ENCODE measurements around the gene ZC3H12D.
"Not testable (repeated sequence)": the region's sequence is repeated elsewhere in the genome, so short reads cannot be mapped to it uniquely, and the experiment has no call there.

Gene ZC3H12D

DNA sequence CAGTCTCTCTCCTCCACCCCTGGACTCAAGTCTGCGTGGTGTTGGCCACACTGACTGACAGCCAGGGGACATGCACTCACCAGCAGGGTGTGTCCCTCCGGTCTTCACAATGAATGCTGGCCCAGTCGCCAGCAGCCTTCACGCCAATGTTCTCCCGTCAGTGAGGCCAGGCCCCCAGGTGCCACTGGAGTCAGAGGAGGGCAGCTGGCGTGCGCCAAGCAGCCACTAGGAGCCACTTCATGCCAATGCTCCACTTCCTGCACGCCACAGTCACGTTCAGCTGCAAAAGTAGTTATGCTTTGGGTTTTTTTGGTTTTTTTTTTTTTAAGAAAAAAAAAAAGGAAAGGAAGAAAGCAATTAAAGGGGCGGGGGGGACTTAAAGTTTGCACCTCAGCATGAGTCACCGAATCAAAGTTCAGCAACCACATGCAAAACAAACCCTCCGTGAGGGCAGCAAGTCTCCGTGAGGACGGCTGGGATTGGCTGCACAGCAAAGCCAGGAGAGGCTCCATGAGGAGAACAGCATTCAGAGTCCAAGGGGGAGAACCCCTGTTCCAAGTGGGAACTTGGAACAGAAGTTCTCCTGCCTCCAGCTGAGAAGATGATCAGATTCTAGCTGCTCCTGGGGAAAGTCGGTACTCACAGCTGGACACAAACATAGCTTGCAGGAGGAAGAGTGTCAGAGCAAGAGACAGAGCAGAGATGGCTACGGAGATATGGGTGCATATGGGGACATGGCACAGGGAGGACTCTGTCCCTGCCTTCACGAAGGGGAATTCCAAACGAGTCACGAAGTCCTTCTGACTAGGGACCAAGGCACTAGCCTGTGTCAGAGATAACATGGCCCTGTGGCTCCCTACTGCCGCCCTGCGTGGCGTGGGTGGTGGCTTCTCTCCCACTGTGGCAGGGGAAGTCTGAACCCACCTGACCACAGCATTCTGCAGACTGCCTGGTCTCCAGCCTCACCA lies at the start of gene ZC3H12D:
TSS of gene ZC3H12D (minus strand) at position 282 of the 968 bp plus-strand sequence. CDS start 10,471 bp downstream, outside the sequence.
- peak; percentile 62 to 77 (median 76) for DNase-seq (ENCODE audit: low read depth in 2 of 3, low spot score in 1 of 3)

GRCh38 chr6:149529650-149530049 lies 44.8 kb upstream of the ZC3H12D start:
- no peak for DNase-seq (ENCODE audit: low read depth in 2 of 3, low spot score in 1 of 3)

DNA sequence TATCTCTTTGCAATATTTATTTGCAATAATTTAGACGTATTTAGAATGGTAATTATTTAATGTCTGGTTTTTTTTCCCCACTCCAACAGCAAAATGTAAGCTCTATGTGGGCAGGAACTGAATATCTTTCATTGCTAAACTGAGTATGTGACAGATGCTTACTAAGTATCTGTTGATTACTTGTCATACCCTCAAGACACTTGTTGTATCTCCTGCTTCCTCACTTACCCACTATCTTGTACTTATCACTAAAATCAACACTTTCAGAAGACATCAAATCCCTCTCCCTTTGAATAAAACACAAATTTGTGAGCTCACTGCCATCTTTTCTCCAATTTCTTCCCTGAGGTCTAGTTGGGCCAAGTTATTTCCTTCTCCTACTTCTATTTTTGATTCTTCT lies 30.7 kb upstream of the ZC3H12D start:
- DNase-seq (ENCODE audit: low read depth in 2 of 3, low spot score in 1 of 3): no peak

- DNase-seq (ENCODE audit: low read depth in 2 of 3, low spot score in 1 of 3): no peak
Measured at GRCh38 chr6:149513915-149514314, 29.1 kb upstream of the ZC3H12D start.

- no peak for DNase-seq (ENCODE audit: low read depth in 2 of 3, low spot score in 1 of 3)
Measured at GRCh38 chr6:149510793-149511512, 26.1 kb upstream of the ZC3H12D start.

DNA sequence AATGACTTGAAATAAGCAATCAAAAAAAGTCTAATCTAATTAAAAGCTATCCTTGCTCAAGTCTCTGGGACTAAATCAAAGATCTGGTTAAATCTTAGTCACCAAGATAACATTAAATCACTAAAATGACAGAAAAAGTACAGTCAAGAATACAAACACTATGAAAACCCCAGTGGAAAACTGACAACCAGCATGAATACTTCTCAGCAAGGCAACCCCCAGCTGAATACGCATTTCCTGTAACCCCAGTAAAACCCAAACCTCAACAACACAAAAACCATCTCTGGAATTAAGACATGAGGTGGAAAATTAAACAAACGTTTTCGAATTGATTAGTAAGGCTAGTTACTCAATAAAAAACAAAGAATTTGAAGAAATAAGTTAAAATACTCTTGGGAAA lies 23.7 kb upstream of the ZC3H12D start:
- DNase-seq (ENCODE audit: low read depth in 2 of 3, low spot score in 1 of 3): no peak

- DNase-seq (ENCODE audit: low read depth in 2 of 3, low spot score in 1 of 3): no peak
Measured at GRCh38 chr6:149503872-149504271, 19.1 kb upstream of the ZC3H12D start.

GRCh38 chr6:149503276-149503675 lies 18.5 kb upstream of the ZC3H12D start:
- DNase-seq (ENCODE audit: low read depth in 2 of 3, low spot score in 1 of 3): no peak

DNA sequence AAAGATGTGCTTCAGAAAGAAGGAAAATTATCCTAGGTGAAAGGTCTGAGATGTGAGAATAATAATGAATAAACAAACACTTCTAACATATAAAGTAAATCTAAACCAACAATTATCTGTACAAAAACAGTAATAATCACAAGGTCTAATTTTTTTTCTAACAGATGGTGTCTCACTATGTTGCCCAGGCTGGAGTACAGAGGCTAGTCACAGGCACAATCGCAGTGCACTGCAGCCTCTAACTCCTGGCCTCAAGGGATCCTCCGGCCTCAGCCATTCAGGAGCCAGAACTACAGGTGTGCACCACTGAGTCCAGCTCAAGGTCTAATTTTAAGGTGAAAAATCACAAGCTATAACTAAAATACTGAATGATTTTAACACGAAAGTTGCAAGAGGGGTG lies 17.0 kb upstream of the ZC3H12D start:
- DNase-seq (ENCODE audit: low read depth in 2 of 3, low spot score in 1 of 3): no peak

DNA sequence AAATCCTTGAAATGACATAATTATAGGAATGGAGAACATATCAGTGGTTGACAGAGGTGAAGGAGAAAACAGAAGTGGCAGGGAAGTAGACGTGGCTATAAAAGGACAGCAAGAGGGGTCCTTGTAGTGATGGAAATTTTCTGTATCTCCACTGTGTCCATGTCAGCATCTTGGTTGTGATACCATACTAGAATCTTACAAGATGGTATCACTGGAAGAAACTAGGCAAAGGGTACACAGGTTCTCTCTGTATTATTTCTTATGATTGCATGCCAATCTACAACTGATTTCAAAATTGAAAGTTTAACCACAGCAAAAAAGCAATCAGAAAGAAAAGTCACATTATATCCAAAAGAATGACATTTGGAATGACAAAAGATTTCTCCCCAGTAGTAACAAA lies 16.4 kb upstream of the ZC3H12D start:
- DNase-seq (ENCODE audit: low read depth in 2 of 3, low spot score in 1 of 3): no peak

DNA sequence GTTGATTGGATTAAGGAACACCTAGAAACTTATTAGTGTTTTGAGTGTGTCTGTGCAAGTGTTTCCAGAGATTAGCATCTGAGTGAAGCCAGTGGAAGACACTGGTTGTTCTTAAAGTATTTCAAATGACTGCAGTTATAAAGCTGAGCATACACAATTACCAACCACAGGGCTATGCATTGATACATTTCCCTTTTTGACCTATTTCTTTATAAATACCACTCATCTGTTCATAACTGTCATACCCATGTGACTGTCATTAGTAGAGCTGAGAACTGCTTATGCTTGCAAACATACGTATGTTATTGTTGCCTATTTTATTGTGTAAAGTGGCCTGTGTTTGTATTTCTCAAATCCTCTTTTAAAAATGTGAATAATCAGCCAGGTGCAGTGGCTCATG lies 15.3 kb upstream of the ZC3H12D start:
- DNase-seq (ENCODE audit: low read depth in 2 of 3, low spot score in 1 of 3): no peak

DNA sequence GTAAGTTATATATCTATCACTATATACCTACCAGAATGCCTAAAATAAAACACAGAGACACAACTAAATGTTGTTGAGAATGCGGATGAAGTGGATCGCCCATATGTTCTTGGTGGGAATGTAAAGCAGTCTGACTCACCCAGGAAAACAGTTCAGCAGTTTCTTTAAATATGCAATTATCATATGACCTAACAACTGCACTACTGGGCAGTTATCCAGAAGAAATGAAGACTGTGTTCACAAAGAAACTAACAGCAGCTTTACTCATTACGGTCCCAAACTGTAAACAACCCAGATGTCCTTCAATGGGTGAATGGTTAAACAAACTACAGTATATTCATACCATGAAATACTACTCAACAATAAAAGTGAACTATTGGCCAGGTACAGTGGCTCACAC lies 14.3 kb upstream of the ZC3H12D start:
- DNase-seq (ENCODE audit: low read depth in 2 of 3, low spot score in 1 of 3): no peak

DNA sequence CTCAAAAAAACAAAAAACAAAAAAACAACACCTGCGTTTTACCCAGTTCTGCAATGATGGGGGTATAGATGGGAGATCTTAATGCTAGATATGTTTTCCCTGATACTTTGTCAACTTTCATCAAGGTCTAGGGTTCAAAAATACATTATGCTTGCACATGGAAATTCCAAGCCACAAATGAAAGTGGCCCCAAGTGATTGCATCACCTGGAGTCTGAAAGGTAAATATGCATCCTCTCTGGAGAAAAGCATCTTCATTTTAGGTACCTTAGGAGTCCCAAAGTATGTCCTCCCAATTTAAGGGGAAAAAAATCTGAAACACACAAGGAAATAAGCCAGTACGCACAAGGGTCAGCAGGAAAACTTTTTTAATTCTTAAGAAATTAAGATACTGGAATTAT lies 12.6 kb upstream of the ZC3H12D start:
- DNase-seq (ENCODE audit: low read depth in 2 of 3, low spot score in 1 of 3): no peak

DNA sequence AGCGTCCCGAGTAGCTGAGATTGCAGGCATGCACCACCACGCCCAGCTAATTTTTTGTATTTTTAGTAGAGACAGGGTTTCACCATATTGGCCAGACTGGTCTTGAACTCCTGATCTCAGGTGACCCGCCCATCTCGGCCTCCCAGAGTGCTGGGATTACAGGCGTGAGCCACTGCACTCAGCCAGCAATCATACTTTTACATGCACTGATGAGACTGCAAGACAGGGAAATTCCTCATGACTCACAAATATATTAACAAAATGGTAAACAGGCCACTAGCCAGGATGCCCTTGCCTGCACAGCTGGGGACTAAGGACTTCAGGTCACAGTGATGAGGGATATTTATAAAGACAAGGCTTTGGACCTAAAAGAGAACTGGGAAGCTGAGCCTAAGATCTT lies 11.8 kb upstream of the ZC3H12D start:
- not testable (repeated sequence) for DNase-seq (ENCODE audit: low read depth in 2 of 3, low spot score in 1 of 3)

- not testable (repeated sequence) for DNase-seq (ENCODE audit: low read depth in 2 of 3, low spot score in 1 of 3)
Measured at GRCh38 chr6:149495349-149496016, 10.7 kb upstream of the ZC3H12D start.

DNA sequence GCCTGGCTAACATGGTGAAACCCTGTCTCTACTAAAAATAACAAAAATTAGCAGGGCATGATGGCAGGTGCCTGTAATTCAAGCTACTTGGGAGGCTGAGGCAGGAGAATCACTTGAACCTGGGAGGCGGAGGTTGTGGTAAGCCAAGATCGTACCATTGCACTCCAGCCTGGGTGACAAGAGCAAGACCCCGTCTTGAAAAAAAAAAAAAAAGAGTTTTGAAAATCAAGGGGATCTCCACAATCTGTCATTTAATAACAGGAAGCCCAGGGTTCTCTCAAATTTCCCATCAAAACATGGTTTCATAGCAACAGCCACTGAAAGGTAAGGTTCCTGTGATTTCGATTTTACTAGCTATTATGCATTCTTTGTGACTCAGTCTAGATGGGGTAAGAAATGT lies 10.0 kb upstream of the ZC3H12D start:
- DNase-seq (ENCODE audit: low read depth in 2 of 3, low spot score in 1 of 3): not testable (repeated sequence)

GRCh38 chr6:149493761-149494320 lies 9.0 kb upstream of the ZC3H12D start:
- no peak for DNase-seq (ENCODE audit: low read depth in 2 of 3, low spot score in 1 of 3)

GRCh38 chr6:149492798-149493343 lies 8.1 kb upstream of the ZC3H12D start:
- no peak for DNase-seq (ENCODE audit: low read depth in 2 of 3, low spot score in 1 of 3)

DNA sequence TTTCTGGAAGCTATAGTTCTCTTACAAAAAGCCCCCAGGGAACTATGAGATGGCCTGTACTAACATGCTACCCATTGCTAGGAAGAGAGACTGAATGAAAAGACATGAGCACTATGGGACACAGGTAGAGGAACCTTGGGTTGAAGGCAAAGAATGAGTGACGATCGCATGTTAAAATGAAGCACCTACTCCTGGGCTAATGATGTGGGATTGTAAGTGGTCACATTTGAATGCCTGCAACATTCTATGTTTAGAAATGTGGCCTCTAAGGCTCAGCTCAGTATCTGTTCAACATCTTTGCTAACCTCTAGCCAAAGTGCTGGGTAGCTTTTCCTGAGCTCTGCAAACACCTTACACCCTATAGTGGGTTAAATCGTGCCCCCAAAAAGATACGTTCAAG lies 5.2 kb upstream of the ZC3H12D start:
- no peak for DNase-seq (ENCODE audit: low read depth in 2 of 3, low spot score in 1 of 3)

DNA sequence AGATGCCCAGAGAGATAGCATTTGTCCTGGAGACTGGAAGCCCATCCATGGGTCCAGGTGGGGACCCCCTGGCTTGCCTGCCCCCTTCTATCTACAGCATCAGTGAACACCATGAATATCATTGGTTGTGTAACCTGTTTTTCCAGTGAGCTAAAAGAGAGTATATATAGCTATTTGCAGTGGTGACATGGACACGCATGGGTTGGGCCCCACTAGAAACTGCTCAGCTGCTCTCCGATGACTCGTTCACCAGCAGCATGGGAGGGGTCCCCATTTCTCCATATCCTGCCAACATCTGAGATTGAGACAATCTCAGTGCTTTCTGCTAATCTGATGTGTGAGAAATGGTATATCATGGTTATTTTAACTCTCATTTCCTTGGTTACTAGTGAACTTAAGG lies 4.0 kb upstream of the ZC3H12D start:
- no peak for DNase-seq (ENCODE audit: low read depth in 2 of 3, low spot score in 1 of 3)

GRCh38 chr6:149487316-149487715 lies 2.5 kb upstream of the ZC3H12D start:
- DNase-seq (ENCODE audit: low read depth in 2 of 3, low spot score in 1 of 3): no peak
